ENCODE results near the gene KDM7A. TPM values are rescaled to one million over a fixed set of nuclear protein-coding genes. Genes with fewer than 3 reads are reported as not detected.

The KDM7A gene
- total and polyA plus RNA-seq, 2 of the 4 experiments (the other 2 are of a cell fraction): 1.5 to 2.3 TPM

DNA sequence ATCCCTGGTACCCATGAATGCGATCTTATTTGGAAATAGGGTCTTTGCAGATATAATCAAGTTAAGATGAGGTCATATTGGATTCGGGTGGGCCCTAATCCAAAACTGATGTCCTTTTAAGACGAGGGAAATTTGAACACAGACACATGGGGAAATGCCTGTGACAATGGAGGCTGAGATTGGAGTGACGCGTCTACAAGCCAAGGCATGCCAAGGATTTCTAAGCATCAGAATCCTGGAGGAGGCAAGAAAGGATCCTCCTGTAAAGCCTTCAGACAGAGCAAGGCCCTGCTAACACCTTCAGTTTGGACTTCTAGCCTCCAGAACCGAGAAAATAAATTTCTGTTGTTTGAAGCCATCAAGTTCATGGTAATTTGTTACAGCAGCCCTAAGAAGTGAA, 132.5 kb downstream of the KDM7A start:
- POLR2A ChIA-PET (ENCODE audit: unreplicated experiment): no interaction called here

More for the DNA sequence above, 132.5 kb downstream of the KDM7A start:
- Histone ChIP-seq H3K18ac (ENCODE audit: low read depth, low read length) (no peak overlapping the region), H2BK20ac (ENCODE audit: low read depth, low read length) (no peak overlapping the region), H3K56ac (ENCODE audit: extremely low read depth, insufficient read depth, low read length) (no peak overlapping the region), H3K9me1 (ENCODE audit: insufficient read depth, low read length) (no peaks in the 10 kb centered on the region), H3K14ac (replicated peaks; ENCODE audit: low read depth, low read length) (no peak overlapping the region), H3K4me3 (ENCODE audit: insufficient read depth, low read depth, low read length) (no peak overlapping the region), H4K20me1 (ENCODE audit: insufficient read depth, low read length) (no peaks in the 10 kb centered on the region), H3K4ac (ENCODE audit: low read depth, low read length) (no peak overlapping the region), H2BK5ac (ENCODE audit: low read depth, low read length, poor library complexity, severe bottlenecking) (no peak overlapping the region), H2BK120ac (ENCODE audit: low read depth, low read length) (no peak overlapping the region), H3K9ac (ENCODE audit: low read depth, low read length) (no peak overlapping the region), H3K36me3 (ENCODE audit: control insufficient read depth, insufficient read depth, low read length) (peaks cover 6% of the 10 kb centered on the region), H2BK15ac (ENCODE audit: low read depth, low read length) (no peak overlapping the region), H3K79me1 (ENCODE audit: low read depth in 1 of 2, low read length in 2 of 2) (peaks cover 0 to 4% of the 10 kb centered on the region in 2 experiments; a peak in 1 of 4 replicates), H3K27me3 (ENCODE audit: control insufficient read depth, insufficient read depth, low read length) (no peaks in the 10 kb centered on the region), H4K8ac (ENCODE audit: low read depth in 2 of 2, low read length in 2 of 2) (no peak overlapping the region), H2AK9ac (replicated peaks; ENCODE audit: low read depth, low read length, poor library complexity) (no peak overlapping the region), H3K23ac (ENCODE audit: low read depth, low read length) (no peak overlapping the region), H3K4me2 (ENCODE audit: low read depth, low read length) (no peak overlapping the region), H3K9me3 (ENCODE audit: control insufficient read depth, insufficient read depth, low read length) (no peaks in the 10 kb centered on the region), H3K4me1 (ENCODE audit: control insufficient read depth, insufficient read depth, low read length) (peaks cover 6% of the 10 kb centered on the region; the same call in 1 of the 2 replicates), H3K27ac (ENCODE audit: insufficient read depth, low read length) (no peak overlapping the region), H4K5ac (ENCODE audit: low read depth, low read length) (no peak overlapping the region), H2AK5ac (ENCODE audit: low read depth, low read length) (no peak overlapping the region), H4K91ac (ENCODE audit: insufficient read depth, low read depth, low read length) (no peak overlapping the region), H2AFZ (replicated peaks; ENCODE audit: low read length, poor library complexity) (no peak overlapping the region)
- ATAC-seq (ENCODE audit: low read depth): no peak
- no peak for TF ChIP-seq RCOR1 (IDR thresholded peaks at IDR 0.05; ENCODE audit: insufficient replicate concordance, low read length)
- TF ChIP-seq BHLHE40 (IDR thresholded peaks at IDR 0.05; ENCODE audit: low read depth, low read length): no peak
- intact Hi-C loops (cut with micrococcal nuclease) (no loop called here), in situ Hi-C loops (cut with MboI; ENCODE audit: low sequenced_read_pairs) (no loop called here), dilution Hi-C loops (cut with HindIII; ENCODE audit: low sequenced_read_pairs, unreplicated experiment) (no loop called here)
- DNase-seq: no peak
- 100% methylated on average over 5 of the region's 6 CpGs; no CpG with 5 or more reads in 1 of the 2 experiments for WGBS, 2 experiments (ENCODE audit: extremely low coverage in 2 of 2, insufficient read length in 1 of 2)
- CTCF ChIA-PET: interaction anchor here (0.5 to 0.6 kb wide), 2 partner anchors 199 to 609 kb away, joined by 3 read pairs; no protein-coding TSS in a partner anchor
- BruUV-seq (replicated peaks): no TSS peak
